IMR-90 (cell line): ENCODE measurements around the gene DDX31. TPM values are rescaled to one million over a fixed set of nuclear protein-coding genes. Genes with fewer than 3 reads are reported as not detected.

Experiments used
- ATAC-seq: fragments of 200-7000 bp; cut with Tn5 transposase; 2 replicates; pipeline ENCODE4 v1.9.1; 2020; ENCODE audit warnings: low read depth, mild to moderate bottlenecking, moderate library complexity
- BruUV-seq: library from RNA; stranded (reverse); fragments of 400-500 nt; replicated peaks from 2 replicates; lab custom pipeline; 2021; lab: Mats Ljungman, UMichigan
- CTCF ChIA-PET: fragments of 300-600 bp; formaldehyde crosslinking; extraction: SDS; loops from one replicate; lab custom pipeline; 2021; ENCODE audit warnings: antibody characterized with exemption; lab: Yijun Ruan, JAX
- POLR2A ChIA-PET: fragments of 300-600 bp; sonication (Branson Sonifier 250); formaldehyde crosslinking; loops from one replicate; lab custom pipeline; 2022; ENCODE audit warnings: antibody characterized with exemption; ENCODE audit not compliant: unreplicated experiment; lab: Charles Lee
- DNase-seq: peaks from one replicate; pipeline ENCODE4 v3.0.0; 2013
- H2AFZ ChIP-seq: replicated peaks from 2 replicates; pipeline ENCODE3; 2013; ENCODE audit warnings: low read length, mild to moderate bottlenecking; ENCODE audit not compliant: poor library complexity
- H2AK5ac ChIP-seq: 2 replicates; pipeline ENCODE4 v1.6.1; 2013; ENCODE audit warnings: low read depth, low read length, inconsistent platforms
- H2AK9ac ChIP-seq: replicated peaks from 2 replicates; pipeline ENCODE3; 2013; ENCODE audit warnings: mild to moderate bottlenecking, low read depth, low read length, moderate library complexity; ENCODE audit not compliant: poor library complexity
- H2BK120ac ChIP-seq: 2 replicates; pipeline ENCODE4 v1.6.1; 2013; ENCODE audit warnings: low read depth, low read length, inconsistent platforms
- H2BK15ac ChIP-seq: 3 replicates; pipeline ENCODE4 v1.6.1; 2013; ENCODE audit warnings: low read depth, low read length, inconsistent platforms
- H2BK20ac ChIP-seq: 2 replicates; pipeline ENCODE4 v1.6.1; 2013; ENCODE audit warnings: low read depth, mild to moderate bottlenecking, inconsistent platforms, low read length, moderate library complexity
- H2BK5ac ChIP-seq: 2 replicates; pipeline ENCODE4 v1.6.1; 2013; ENCODE audit warnings: mild to moderate bottlenecking, low read depth, low read length, inconsistent platforms; ENCODE audit not compliant: poor library complexity, severe bottlenecking
- H3K14ac ChIP-seq: replicated peaks from 2 replicates; pipeline ENCODE4 v1.6.1; 2013; ENCODE audit warnings: low read depth, low read length, inconsistent platforms
- H3K18ac ChIP-seq: 2 replicates; pipeline ENCODE4 v1.6.1; 2013; ENCODE audit warnings: low read depth, low read length, control low read depth
- H3K23ac ChIP-seq: 2 replicates; pipeline ENCODE4 v1.6.1; 2013; ENCODE audit warnings: low read depth, low read length, inconsistent platforms
- H3K27ac ChIP-seq: 2 replicates; pipeline ENCODE4 v1.5.1; 2013; ENCODE audit warnings: mild to moderate bottlenecking, control low read depth, low read length; ENCODE audit not compliant: insufficient read depth
- H3K27me3 ChIP-seq: 2 replicates; pipeline ENCODE4 v1.6.1; 2013; ENCODE audit warnings: low read length; ENCODE audit not compliant: control insufficient read depth, insufficient read depth
- H3K36me3 ChIP-seq: 2 replicates; pipeline ENCODE4 v1.6.1; 2013; ENCODE audit warnings: low read length, mixed read lengths; ENCODE audit not compliant: control insufficient read depth, insufficient read depth
- H3K4ac ChIP-seq: 2 replicates; pipeline ENCODE4 v1.6.1; 2013; ENCODE audit warnings: low read depth, low read length, inconsistent platforms
- H3K4me1 ChIP-seq: 2 replicates; pipeline ENCODE4 v1.6.1; 2013; ENCODE audit warnings: low read length, mixed read lengths; ENCODE audit not compliant: control insufficient read depth, insufficient read depth
- H3K4me2 ChIP-seq: 2 replicates; pipeline ENCODE4 v1.6.1; 2013; ENCODE audit warnings: low read depth, mild to moderate bottlenecking, control low read depth, low read length, moderate library complexity
- H3K4me3 ChIP-seq: 2 replicates; pipeline ENCODE4 v1.5.1; 2013; ENCODE audit warnings: low read depth, mild to moderate bottlenecking, control low read depth, low read length, moderate library complexity; ENCODE audit not compliant: insufficient read depth
- H3K56ac ChIP-seq: 2 replicates; pipeline ENCODE4 v1.6.1; 2013; ENCODE audit warnings: low read length, inconsistent platforms; ENCODE audit not compliant: insufficient read depth; ENCODE audit errors: extremely low read depth
- H3K79me1 ChIP-seq, 2 experiments: 2 replicates each; pipeline ENCODE4 v1.6.1; 2013; ENCODE audit warnings: low read length in 2 of 2, inconsistent platforms in 1 of 2, low read depth in 1 of 2
- H3K9ac ChIP-seq: 2 replicates; pipeline ENCODE4 v1.6.1; 2013; ENCODE audit warnings: low read depth, low read length, control low read depth
- H3K9me1 ChIP-seq: 2 replicates; pipeline ENCODE4 v1.6.1; 2013; ENCODE audit warnings: low read length, inconsistent platforms; ENCODE audit not compliant: insufficient read depth
- H3K9me3 ChIP-seq: 2 replicates; pipeline ENCODE4 v1.6.1; 2013; ENCODE audit warnings: low read length; ENCODE audit not compliant: control insufficient read depth, insufficient read depth
- H4K20me1 ChIP-seq: 2 replicates; pipeline ENCODE4 v1.6.1; 2013; ENCODE audit warnings: low read length, inconsistent platforms; ENCODE audit not compliant: insufficient read depth
- H4K5ac ChIP-seq: 2 replicates; pipeline ENCODE4 v1.6.1; 2013; ENCODE audit warnings: mild to moderate bottlenecking, low read depth, low read length, control low read depth
- H4K8ac ChIP-seq, 2 experiments: 2 replicates each; pipeline ENCODE4 v1.6.1; 2013; ENCODE audit warnings: low read depth in 2 of 2, low read length in 2 of 2, control low read depth in 1 of 2, inconsistent platforms in 1 of 2
- H4K91ac ChIP-seq: 2 replicates; pipeline ENCODE4 v1.6.1; 2013; ENCODE audit warnings: low read depth, low read length, inconsistent platforms; ENCODE audit not compliant: insufficient read depth
- BHLHE40 ChIP-seq: fragments of 150-350 bp; IDR thresholded peaks from 2 replicates; pipeline ENCODE4 v1.6.1; 2016; ENCODE audit warnings: mild to moderate bottlenecking, low read depth, low read length
- CEBPB ChIP-seq: IDR thresholded peaks from 2 replicates; pipeline ENCODE4 v1.6.1; 2012; ENCODE audit warnings: low read depth, low read length, improper control_type of control experiment
- CHD1 ChIP-seq: IDR thresholded peaks from 2 replicates; pipeline ENCODE4 v1.6.1; 2012; ENCODE audit warnings: low read depth, low read length, improper control_type of control experiment
- FOS ChIP-seq: fragments of 150-350 bp; IDR thresholded peaks from 2 replicates; pipeline ENCODE4 v1.6.1; 2016; ENCODE audit warnings: low read depth, low read length
- MAFK ChIP-seq: IDR thresholded peaks from 2 replicates; pipeline ENCODE4 v1.6.1; 2012; ENCODE audit warnings: low read depth, low read length, improper control_type of control experiment
- MAZ ChIP-seq: IDR thresholded peaks from 2 replicates; pipeline ENCODE4 v1.6.1; 2012; ENCODE audit warnings: low read depth, mild to moderate bottlenecking, low read length, improper control_type of control experiment, moderate library complexity, borderline replicate concordance
- MXI1 ChIP-seq: IDR thresholded peaks from 2 replicates; pipeline ENCODE4 v1.6.1; 2012; ENCODE audit warnings: low read depth, mild to moderate bottlenecking, low read length, moderate library complexity, borderline replicate concordance
- NFE2L2 ChIP-seq: fragments of 150-350 bp; IDR thresholded peaks from 2 replicates; pipeline ENCODE4 v1.6.1; 2016; ENCODE audit warnings: low read depth, mild to moderate bottlenecking, low read length
- POLR2A ChIP-seq: IDR thresholded peaks from 2 replicates; pipeline ENCODE4 v1.6.1; 2012; ENCODE audit warnings: mild to moderate bottlenecking, low read depth, low read length
- RAD21 ChIP-seq: IDR thresholded peaks from 2 replicates; pipeline ENCODE4 v1.6.1; 2012; ENCODE audit warnings: low read length, improper control_type of control experiment
- RFX5 ChIP-seq: IDR thresholded peaks from 2 replicates; pipeline ENCODE4 v1.8.0; 2012; ENCODE audit warnings: low read depth, mild to moderate bottlenecking, low read length, moderate library complexity
- SMC3 ChIP-seq: fragments of 150-350 bp; IDR thresholded peaks from 2 replicates; pipeline ENCODE4 v1.6.1; 2016; ENCODE audit warnings: low read depth, mild to moderate bottlenecking, antibody characterized with exemption, low read length, moderate library complexity
- USF2 ChIP-seq: fragments of 150-350 bp; IDR thresholded peaks from 2 replicates; pipeline ENCODE4 v1.6.1; 2017; ENCODE audit warnings: mild to moderate bottlenecking, antibody characterized with exemption, low read length, low read depth
- WGBS, 2 experiments: methylation state at CpG; one replicate each; pipeline versions ENCODE4 v1.1.5 to v1.1.7; 2013; ENCODE audit warnings: missing lambda C conversion rate in 2 of 2; ENCODE audit not compliant: insufficient read length in 1 of 2; ENCODE audit errors: extremely low coverage in 2 of 2; 5-methylcytosine and 5-hydroxymethylcytosine counted together
- dilution Hi-C: fragments of 300-500 bp; cut with HindIII; formaldehyde crosslinking; loops from one replicate; pipeline ENCODE4 v1.14.3; 2018; ENCODE audit warnings: low sequenced_read_pairs; ENCODE audit not compliant: unreplicated experiment
- in situ Hi-C: fragments of 300-500 bp; cut with MboI; formaldehyde crosslinking; loops from 3 replicates; pipeline ENCODE4 v1.14.3; 2019; ENCODE audit warnings: low sequenced_read_pairs, inconsistent platforms, mixed read lengths
- intact Hi-C: fragments of 100-400 bp; cut with micrococcal nuclease; formaldehyde crosslinking; loops from 2 replicates; pipeline ENCODE4 v1.10.0; 2022
- polyA plus RNA-seq, 3 experiments: library from polyadenylated mRNA; depleted of rRNA; stranded (reverse); fragments of >200 nt; gene quantifications; 2 replicates each; pipeline ENCODE4 v1.2.3, GENCODE V29; 2012; ENCODE audit warnings: low replicate concordance in 1 of 3
- total RNA-seq: library from RNA; depleted of rRNA; stranded (reverse); fragments of >200 nt; gene quantifications from 2 replicates; pipeline ENCODE4 v1.2.3, GENCODE V29; 2012
- TF ChIP-seq, protein P1 (sequence below): fragments of 150-350 bp; IDR thresholded peaks from 2 replicates; pipeline ENCODE4 v1.6.1; 2016; ENCODE audit warnings: low read depth, mild to moderate bottlenecking, low read length, moderate library complexity, borderline replicate concordance
- TF ChIP-seq, protein P2 (sequence below): conservative IDR thresholded peaks from 2 replicates; pipeline ENCODE4 v1.5.1; 2012; ENCODE audit warnings: mild to moderate bottlenecking, low read depth, low read length, improper control_type of control experiment

DDX31 gene
- total and polyA plus RNA-seq, 2 of the 4 experiments (the other 2 are of a cell fraction): 10.7 to 14.0 TPM

DNA sequence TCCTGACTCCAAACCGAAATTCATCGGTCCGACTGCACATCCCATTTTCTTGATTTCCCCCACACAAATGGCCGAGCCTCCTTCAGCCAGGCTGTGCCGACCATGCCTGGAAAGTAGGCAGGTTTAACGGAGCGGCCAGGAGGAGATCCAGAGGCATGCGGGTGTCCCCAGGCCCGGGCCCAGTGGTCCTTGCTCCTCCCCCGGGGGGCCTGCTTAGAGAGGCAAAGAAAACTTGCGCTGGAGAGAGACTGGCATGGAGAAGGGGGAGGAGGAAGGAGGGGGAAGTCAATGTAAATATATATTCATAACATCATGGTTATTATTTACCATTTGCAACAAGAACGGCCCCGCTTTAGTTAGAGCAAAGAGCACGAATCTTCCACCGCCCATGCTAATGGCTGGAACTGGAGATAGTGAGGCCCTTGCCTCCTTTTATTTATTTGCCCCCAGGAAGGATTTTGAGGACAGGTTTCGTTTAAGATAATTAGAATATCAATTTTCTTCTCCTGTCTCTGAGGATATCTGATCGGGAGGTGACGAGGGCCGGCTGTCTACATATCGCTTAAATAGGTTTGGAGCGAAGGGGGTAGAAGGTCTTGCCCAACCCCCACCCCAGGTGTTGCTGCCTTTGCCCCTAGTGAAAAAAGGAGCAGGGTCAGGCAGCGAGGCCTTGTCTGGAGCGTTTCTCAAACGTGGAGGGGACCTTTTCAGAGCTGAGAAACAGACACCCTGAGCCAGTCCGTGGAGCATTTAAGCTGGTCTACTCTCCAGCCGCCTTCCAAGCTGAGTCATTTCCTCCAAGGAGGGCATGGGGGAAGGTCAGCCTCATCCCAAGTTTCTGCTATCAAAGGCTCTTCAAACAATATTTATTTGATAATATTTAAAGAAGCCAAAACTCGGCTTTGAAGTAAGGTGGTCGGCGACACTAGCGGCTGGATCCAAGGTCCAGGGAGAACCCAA is 84.9 kb downstream of the DDX31 start:
- Histone ChIP-seq H3K4me1 (no peaks in the 10 kb centered on the region; the same call in 1 of the 2 replicates), H3K4me3 (no peak overlapping the region), H3K56ac (no peak overlapping the region), H3K9ac (no peak overlapping the region), H2AK5ac (no peak overlapping the region), H3K23ac (no peak overlapping the region), H3K9me1 (no peaks in the 10 kb centered on the region; the same call in 1 of the 2 replicates), H3K27me3 (peaks cover 97% of the 10 kb centered on the region), H3K14ac (no peak overlapping the region), H4K5ac (no peak overlapping the region), H3K9me3 (peaks cover 2% of the 10 kb centered on the region), H2BK120ac (no peak overlapping the region), H3K79me1 (no peaks in the 10 kb centered on the region), H2BK15ac (no peak overlapping the region), H4K20me1 (peaks cover 58% of the 10 kb centered on the region), H2BK20ac (no peak overlapping the region), H2AFZ (no peak overlapping the region), H3K36me3 (no peaks in the 10 kb centered on the region), H2BK5ac (no peak overlapping the region), H3K4me2 (no peak overlapping the region), H4K8ac (no peak overlapping the region), H3K4ac (no peak overlapping the region), H2AK9ac (no peak overlapping the region), H4K91ac (no peak overlapping the region), H3K18ac (no peak overlapping the region), H3K27ac (no peak overlapping the region)
- CTCF ChIA-PET: no interaction called here
- peak; percentile 33 for DNase-seq
- ATAC-seq: no peak
- WGBS, 2 experiments: no CpG with 5 or more reads among the region's 30 CpGs
- POLR2A ChIA-PET: no interaction called here
- no TSS peak for BruUV-seq
- intact Hi-C loops (no loop called here), in situ Hi-C loops (no loop called here), dilution Hi-C loops (no loop called here)
- TF ChIP-seq POLR2A (no peak), MAZ (no peak), RFX5 (no peak), FOS (no peak), RAD21 (no peak), SMC3 (no peak), CHD1 (no peak), CEBPB (no peak), NFE2L2 (no peak), USF2 (no peak), MAFK (no peak), BHLHE40 (no peak), MXI1 (no peak)
- TF ChIP-seq, protein P1, sequence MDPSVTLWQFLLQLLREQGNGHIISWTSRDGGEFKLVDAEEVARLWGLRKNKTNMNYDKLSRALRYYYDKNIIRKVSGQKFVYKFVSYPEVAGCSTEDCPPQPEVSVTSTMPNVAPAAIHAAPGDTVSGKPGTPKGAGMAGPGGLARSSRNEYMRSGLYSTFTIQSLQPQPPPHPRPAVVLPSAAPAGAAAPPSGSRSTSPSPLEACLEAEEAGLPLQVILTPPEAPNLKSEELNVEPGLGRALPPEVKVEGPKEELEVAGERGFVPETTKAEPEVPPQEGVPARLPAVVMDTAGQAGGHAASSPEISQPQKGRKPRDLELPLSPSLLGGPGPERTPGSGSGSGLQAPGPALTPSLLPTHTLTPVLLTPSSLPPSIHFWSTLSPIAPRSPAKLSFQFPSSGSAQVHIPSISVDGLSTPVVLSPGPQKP: no peak
- TF ChIP-seq, protein P2, sequence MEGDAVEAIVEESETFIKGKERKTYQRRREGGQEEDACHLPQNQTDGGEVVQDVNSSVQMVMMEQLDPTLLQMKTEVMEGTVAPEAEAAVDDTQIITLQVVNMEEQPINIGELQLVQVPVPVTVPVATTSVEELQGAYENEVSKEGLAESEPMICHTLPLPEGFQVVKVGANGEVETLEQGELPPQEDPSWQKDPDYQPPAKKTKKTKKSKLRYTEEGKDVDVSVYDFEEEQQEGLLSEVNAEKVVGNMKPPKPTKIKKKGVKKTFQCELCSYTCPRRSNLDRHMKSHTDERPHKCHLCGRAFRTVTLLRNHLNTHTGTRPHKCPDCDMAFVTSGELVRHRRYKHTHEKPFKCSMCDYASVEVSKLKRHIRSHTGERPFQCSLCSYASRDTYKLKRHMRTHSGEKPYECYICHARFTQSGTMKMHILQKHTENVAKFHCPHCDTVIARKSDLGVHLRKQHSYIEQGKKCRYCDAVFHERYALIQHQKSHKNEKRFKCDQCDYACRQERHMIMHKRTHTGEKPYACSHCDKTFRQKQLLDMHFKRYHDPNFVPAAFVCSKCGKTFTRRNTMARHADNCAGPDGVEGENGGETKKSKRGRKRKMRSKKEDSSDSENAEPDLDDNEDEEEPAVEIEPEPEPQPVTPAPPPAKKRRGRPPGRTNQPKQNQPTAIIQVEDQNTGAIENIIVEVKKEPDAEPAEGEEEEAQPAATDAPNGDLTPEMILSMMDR: no peak
